ENCODE data around the gene ZNF793.

ZNF793 gene

DNA sequence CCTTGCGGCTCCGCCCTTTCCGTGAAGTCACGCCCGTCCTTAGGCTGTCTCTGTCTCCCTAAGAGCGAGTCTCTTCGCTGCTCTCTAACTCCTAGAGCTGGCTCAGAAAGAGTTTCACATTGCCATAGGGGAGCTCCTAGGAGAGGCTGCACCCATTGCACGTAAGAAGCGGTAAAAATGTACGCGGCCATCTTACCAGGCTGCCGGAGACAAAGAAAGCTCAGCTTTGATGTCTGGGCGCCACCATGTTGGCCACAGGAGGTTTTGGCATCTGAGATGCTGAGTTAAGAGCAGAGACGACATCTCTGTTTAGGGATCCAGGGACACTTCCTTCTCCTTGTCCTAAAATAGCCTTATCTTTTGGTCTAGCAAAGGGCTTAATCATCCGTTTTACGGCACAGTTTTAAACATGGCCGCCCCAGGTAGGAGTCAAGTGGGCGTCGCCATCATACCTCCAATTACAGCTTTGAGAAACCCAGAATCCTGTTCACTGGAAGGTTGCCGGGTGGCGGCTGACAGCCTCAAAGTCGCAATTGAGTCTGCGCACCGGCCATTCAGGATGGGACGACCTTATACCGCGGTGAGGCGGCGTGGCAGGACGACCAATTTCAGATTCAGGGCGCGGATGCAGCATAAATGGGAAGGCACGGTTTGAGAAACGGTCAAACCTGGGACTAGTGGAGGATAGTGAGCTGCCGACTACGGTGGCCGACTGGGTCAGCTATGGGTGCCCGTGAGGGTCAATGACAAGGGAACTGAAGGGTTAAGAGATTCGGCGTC, at the start of gene ZNF793:
ZNF793 (plus strand) TSS at position 553 of the 780 bp plus-strand sequence. CDS start 16,501 bp downstream, outside the sequence.
- DNase-seq (ENCODE audit: low spot score): no peak

- DNase-seq (ENCODE audit: low spot score): no peak
Measured at GRCh38 chr19:37466277-37466797, 40.4 kb upstream of the ZNF793 start.

GRCh38 chr19:37466798-37467607, 39.7 kb upstream of the ZNF793 start, which contains the start of gene ZNF569:
Gene ZNF569, minus strand, starts transcription at chr19:37467444. Its CDS starts 22,523 bp downstream, at chr19:37444921.
- peak; percentile 88 for DNase-seq (ENCODE audit: low spot score)

GRCh38 chr19:37467608-37468090, 39.1 kb upstream of the ZNF793 start:
- DNase-seq (ENCODE audit: low spot score): no peak

DNA sequence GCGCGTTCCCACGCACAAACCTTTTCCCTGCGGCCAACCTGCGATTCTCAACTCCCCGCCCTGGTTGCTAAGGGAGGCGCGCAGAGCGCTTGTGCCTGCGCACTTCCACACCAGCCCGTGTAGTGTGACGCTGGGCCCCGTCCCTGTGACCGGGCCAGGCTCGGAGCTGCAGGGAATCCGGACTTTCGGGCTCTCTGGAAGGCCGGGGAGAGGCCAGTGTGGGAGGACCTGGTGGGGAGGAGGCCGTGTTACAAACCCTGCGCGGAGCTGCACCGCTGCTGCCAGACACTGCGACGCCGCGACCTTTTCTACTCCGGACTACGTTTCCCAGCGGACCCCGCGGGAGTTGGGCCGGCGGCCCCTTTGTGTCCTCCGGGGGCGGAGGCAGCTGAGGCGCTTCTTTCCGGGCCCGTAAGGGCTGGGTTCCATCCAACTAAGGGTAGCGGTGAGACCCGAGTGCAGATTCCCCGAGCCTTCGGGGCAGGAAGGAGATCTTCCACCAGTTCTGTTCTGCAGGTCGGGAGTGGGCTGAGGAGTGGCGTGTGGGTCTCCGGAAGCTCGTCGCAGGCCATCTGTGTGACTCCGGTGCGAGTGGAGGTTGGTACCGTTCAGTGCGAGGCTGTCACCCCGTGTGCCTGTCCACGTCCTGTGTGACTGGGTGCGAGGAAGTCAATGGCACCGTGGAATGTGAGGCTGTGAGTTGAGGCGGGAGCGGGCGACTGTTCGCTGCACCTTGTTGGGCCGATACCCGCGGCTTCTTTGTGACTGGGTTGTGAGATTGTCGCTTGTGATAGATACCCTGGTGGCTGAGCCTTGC, 37.6 kb upstream of the ZNF793 start, which contains the start of gene ZNF570:
ZNF570 (plus strand) TSS at position 396 of the 817 bp plus-strand sequence. CDS start 999 bp downstream, outside the sequence.
- peak; percentile 67 for DNase-seq (ENCODE audit: low spot score)

- DNase-seq (ENCODE audit: low spot score): no peak
Measured at GRCh38 chr19:37470216-37470615, 36.5 kb upstream of the ZNF793 start.

DNA sequence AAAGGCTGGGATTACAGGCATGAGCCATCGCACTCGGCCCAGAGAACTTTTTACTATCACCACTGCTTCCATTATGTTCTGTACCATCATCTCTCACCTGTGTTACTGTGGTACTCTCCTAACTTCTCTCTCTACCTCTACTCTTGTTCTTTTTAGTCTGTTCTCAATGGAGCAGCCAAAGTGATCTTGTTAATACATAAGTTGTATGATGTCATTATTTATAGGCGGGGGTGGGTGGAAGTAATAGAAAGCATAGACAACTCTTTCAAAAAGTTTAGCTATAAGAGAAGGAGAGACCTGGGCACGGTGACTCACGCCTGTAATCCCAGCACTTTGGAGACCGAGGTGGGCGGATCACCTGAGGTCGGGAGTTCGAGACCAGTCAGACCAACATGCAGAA, 34.6 kb upstream of the ZNF793 start:
- DNase-seq (ENCODE audit: low spot score): no peak

- no peak for DNase-seq (ENCODE audit: low spot score)
Measured at GRCh38 chr19:37484406-37485168, 22.2 kb upstream of the ZNF793 start.

DNA sequence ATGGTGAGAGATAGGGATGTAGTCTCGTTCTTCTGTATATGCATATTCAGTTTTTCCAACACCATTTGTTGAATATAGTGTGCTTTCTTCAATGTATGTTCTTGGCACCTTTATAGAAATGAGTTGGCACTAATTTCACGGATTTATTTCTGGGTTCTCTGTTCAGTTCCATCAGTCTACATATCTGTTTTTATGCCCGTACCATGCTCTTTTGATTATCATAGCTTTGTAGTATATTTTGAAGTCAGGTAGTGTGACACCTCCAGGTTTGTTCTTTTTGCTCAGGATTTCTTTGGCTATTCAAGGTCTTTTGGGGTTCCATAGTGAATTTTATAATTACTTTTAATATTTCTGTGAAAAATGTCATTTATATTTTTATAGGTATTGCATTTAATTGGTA, 14.5 kb upstream of the ZNF793 start:
- no peak for DNase-seq (ENCODE audit: low spot score)

DNA sequence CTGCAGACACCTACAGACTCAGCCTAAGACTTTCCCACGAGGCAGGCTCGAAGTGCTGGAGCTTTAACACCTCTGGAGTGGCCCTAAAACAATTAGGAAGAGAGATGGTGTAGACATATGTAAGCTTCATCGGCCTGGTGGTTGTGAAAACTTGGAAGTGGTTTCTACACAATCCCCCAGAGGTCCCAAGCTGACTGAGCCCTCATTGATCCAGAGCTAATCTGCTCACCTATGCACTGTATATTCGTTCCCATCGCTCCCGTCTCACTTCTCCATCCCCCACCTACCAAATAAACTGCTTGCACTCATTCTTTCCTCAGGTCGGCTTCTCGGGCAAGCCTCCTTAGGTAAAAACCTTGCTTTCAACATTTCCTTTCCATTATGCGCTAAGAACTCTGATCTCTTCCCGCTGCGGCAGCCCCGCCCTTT, 767 bp upstream of the ZNF793 start:
- DNase-seq (ENCODE audit: low spot score): no peak

- DNase-seq (ENCODE audit: low spot score): no peak
Measured at GRCh38 chr19:37507167-37507464, 377 bp downstream of the ZNF793 start.

DNA sequence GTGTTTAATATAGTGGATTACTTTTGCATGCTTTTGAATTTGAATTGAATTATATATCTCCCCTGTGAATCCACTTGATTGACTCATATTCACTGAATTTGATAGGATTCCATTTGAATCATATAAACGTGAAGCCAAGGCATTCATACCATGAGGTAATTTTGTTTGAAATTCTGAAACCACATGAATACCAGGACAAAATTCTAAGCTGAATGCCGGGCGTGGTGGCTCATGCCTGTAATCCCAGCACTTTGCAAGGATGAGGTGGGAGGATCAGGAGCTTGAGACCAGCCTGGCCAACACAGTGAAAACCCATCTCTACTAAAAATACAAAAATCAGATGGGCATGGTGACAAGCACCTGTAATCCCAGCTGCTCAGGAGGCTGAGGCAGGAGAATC, 4.4 kb downstream of the ZNF793 start:
- DNase-seq (ENCODE audit: low spot score): no peak

- DNase-seq (ENCODE audit: low spot score): no peak
Measured at GRCh38 chr19:37511821-37512220, 5.1 kb downstream of the ZNF793 start.

DNA sequence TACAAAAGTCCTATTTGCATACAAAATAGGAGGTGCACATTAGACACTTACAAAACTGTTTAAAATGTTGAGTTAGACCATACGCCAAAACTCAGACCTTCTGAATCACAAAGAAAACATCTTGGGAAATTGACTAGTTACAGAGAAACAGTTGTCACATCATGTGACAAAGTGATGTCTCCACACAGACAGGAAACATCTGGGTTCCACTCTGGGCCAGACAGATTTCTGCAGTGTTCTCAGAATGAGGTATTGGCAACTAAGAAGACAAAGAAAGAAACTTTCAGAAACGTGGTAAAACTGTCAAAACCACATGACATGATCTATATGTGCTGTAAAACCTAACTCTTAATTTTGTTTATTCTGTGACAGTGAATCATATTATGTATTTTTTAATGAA, 6.7 kb downstream of the ZNF793 start:
- no peak for DNase-seq (ENCODE audit: low spot score)

DNA sequence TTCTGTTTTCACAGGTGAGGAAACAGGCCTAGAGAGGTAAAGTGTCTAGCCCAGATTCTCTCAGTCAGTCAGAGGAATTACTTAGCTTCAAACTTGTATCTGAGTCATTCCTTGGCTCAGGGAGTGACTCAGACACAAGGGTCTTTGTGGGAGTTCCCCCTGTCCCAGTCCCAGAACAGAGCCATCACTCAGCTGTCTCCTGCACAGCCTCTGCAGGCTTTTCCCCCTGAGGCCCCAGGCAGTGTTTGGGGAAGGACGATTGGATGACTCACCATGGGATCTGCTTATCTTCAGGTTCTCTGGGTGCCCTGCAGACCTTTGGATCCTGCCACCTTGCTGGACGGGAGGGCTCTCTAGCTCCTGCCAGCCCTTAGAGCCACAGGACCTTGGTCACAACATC, 13.2 kb downstream of the ZNF793 start:
- no peak for DNase-seq (ENCODE audit: low spot score)

DNA sequence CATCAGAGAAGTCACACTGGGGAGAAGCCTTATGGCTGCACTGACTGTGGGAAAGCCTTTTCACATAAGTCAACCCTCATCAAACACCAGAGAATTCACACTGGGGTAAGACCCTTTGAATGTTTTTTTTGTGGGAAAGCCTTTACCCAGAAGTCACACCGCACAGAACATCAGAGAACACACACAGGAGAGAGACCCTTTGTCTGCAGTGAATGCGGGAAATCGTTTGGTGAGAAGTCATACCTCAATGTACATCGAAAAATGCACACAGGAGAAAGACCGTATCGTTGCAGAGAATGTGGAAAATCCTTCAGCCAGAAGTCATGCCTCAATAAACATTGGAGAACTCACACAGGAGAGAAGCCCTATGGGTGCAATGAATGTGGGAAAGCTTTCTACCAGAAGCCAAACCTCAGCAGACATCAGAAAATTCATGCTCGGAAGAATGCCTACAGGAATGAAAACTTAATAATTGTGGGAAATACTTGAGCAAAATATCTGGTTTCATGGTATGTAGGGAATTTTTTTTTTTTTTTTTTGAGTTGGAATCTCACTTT, 30.7 kb downstream of the ZNF793 start:
- no peak for DNase-seq (ENCODE audit: low spot score)

GRCh38 chr19:37551129-37551993, 44.6 kb downstream of the ZNF793 start:
- DNase-seq (ENCODE audit: low spot score): no peak

GRCh38 chr19:37563518-37563917, 56.8 kb downstream of the ZNF793 start:
- no peak for DNase-seq (ENCODE audit: low spot score)

DNA sequence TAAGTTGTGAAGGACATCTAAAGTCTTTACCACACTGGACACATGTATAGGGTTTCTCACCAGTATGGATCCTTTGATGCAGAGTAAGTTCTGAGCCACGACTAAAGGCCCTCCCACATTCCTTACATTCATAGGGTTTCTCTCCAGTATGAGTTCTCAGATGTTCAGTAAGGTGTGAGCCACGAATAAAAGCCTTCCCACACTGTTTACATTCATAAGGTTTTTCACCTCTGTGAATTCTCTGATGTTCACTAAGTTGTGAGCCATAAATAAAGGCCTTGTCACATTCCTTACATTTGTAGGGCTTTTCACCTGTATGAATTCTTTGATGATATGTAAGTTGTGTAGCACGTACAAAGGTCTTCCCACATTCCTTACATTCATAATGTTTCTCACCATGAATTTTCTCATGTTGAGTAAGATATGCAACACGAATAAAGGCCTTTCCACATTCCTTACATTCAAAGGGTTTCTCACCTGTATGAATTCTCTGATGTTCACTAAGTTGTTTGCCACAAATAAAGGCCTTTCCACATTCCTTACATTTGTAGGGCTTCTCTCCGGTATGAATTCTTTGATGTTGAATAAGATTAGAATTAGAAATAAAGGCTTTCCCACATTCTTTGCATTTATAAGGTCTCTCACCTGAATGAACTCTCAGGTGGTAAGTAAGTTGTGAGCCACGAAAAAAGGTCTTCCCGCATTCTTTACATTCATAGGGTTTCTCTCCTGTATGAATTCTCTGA, 58.1 kb downstream of the ZNF793 start:
- DNase-seq (ENCODE audit: low spot score): peak; percentile 13

All from SW480 (cell line).